Medulla oblongata (tissue), 1 donor: Measurements from ENCODE around the gene GPD1L.
"Not testable (repeated sequence)": the region's sequence is repeated elsewhere in the genome, so short reads cannot be mapped to it uniquely, and the experiment has no call there.

Experiments used
- DNase-seq: peaks from one replicate; pipeline ENCODE4 v3.0.0-alpha.2; 2015; ENCODE audit errors: extremely low spot score

GPD1L gene

DNA sequence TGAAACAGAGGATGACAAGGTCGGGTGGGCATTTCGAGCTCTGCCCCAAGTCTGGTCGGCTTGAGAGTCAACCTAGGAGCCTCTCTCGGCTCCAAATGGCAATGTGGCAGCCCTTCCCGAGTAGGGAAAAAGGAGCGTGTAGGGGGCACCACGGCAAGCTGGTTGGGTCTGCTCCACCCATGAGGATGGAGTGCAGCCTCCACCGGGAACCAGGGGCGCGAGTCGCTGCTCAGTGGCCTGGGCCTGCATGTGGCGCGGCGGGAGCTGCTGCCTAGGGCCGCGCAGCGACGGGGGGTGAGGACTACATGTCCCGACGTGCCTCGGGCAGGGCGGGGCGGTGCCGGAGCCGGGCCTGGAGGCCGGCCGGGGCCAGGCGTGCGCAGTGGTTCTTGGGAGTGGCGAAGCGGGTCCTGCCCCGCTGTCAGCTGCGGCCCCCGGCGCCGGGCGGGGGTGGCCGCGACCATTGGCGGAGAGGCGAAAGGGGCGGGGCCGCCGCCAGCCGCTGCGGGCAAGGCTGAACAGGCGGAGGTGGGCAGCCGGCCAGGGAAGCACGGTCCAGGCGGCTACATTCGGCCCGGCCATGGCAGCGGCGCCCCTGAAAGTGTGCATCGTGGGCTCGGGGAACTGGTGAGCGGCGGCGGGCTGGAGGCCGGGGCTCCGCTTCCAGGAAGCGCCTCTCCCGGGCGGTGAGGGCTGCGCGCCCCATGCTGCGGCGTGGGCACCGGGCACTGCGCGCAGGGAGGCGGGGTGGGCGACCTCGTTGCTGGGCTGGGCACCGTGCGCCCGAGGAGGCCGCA is at the start of gene GPD1L:
TSS of gene GPD1L (plus strand) at position 489 of the 797 bp plus-strand sequence. CDS start at position 581, 92 bp downstream.
- peak; percentile 98 for DNase-seq

DNA sequence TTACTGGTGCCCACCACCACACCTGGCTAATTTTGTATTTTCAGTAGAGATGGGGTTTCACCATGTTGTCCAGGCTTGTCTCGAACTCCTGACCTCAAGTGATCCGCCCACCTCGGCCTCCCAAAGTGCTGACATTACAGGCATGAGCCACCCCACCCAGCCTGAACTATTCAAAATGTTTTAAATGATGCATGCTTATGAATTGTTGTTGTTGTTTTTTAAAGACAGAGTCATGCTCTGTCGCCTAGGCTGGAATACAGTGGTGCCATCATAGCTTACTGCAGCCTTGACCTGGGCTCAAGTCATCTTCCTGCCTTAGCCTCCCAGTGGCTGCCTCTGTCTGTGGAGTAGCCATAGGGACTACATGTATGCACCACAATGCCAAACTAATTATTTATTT is 48.0 kb upstream of the GPD1L start:
- not testable (repeated sequence) for DNase-seq

DNA sequence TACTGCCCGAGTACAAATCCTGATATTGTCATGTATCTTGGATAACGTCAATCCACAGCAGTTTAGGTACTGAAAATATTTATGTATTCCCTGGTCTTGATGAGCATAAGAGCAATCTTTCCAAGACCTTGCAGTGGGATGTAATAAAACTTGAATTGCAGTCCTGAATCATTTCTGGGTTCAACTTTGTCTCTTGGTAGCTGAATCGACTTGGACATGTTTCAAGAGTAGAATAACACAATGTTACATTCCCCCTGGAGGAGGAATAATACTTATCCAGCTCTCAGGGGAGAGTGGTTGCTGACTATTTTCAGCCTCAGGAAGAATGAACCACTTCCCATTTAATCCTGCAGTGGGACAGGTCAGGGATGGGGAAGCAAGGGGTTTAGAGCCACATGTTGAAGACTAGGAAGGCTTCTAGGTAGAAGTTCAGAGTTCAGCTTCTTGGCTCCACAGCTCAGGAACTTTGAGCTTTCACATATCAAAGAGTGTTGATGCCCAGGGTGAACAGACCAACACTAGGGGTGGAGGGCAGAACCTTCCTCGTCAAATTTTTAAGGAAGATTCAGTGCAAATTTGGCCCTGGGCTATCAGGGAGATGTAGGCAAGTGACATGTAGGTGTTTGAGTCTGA is 43.4 kb upstream of the GPD1L start:
- DNase-seq, result no peak

DNA sequence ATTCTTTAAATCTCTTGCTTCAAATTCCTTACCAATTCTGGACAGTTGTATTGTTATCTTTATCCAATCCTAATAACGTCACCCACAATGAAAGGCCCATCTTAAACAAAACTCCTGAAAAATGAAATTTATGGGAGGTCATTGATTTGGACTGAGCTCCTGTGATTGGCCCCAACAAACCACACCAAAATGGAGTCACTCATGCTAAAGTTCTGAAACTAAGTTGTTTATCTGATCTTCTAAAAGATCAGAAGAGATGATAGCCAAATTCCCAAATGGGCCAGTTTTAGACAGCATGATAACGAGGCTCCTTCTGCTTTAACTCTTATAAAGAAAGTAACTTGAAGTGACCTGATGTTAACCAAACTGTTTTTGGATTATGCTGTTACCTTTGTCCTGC is 39.7 kb upstream of the GPD1L start:
- no peak for DNase-seq

GRCh38 chr3:32074194-32074593 is 32.2 kb upstream of the GPD1L start:
- DNase-seq, result not testable (repeated sequence)

DNA sequence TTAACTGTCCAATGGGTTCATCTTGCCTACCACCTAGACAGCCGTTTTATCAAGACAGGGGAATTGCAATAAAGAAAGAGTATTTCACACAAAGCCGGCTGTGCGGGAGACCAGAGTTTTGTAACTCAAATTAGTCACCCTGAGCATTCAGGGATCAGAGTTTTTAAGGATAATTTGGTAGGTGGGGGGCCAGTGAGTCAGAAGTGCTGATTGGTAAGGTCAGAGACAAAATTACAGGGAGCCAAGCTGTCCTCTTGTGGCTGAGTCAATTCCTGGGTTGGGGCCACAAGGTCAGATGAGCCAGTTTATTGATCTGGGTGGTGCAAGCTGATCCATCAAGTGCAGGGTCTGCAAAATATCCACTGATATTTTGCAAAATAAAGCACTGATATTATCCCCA is 29.9 kb upstream of the GPD1L start:
- no peak for DNase-seq

GRCh38 chr3:32077260-32078084 is 28.9 kb upstream of the GPD1L start:
- no peak for DNase-seq

DNA sequence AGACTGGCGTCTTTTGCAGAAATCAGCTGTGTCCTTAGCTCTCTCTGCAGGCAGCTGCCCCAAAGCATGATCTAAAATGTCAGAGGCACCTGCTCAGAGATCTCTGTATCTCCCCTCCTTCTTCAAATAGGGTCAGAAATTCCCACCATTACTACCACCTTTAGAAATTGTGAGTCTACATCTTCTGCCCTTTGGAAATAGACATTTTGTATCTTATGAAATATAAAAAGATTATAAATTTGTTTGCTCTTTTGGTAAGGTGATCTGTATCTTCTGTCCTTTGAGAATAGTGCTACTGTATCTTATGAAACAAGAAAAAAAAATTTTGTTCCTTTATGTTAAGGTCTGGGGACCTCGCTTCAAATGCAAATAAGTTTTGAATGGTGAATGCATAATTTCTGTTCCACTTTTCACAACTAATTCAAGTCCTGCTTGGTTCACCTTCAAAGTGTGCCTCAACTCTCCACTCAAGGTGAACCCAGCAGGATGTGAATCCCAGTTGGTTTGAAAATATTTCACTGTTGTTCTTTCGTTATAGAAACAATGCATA is 28.3 kb upstream of the GPD1L start:
- DNase-seq, result no peak

DNA sequence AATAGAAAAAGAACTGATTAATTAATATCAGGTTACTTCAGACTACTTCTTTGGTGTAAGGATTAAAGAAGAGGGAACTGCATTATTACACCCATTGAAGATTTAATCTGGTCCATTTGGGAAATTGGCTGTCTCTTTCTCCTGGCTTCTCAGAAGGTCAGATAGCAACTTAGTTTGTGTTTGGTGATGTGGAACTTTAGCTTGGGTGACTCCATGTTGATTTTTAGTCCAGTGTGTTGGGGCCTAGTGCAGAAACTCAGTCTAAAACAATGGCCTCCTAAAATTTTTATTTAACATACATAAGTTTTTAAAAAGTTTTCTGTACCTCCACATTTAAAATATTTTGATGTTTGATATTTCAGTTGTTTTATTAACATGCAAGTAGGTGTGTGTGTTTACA is 27.6 kb upstream of the GPD1L start:
- no peak for DNase-seq

GRCh38 chr3:32082721-32083120 is 23.7 kb upstream of the GPD1L start:
- peak; percentile 41 for DNase-seq

- no peak for DNase-seq
Measured at GRCh38 chr3:32083702-32084270, 22.6 kb upstream of the GPD1L start.

DNA sequence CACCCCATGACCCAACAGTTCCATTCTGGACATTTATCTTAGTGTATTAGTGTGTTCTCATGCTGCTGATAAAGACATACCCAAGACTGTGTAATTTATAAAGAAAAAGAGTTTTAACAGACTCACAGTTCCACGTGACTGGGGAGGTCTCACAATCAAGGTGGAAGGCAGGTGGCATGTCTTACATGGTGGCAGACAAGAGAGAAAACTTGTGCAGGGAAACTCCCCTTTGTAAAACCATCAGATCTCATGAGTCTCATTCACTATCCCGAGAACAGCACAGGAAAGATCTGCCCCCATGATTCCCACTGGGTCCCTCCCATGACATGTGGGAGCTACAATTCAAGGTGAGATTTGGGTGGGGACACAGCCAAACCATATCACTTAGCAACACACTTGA is 21.6 kb upstream of the GPD1L start:
- DNase-seq, result no peak

- no peak for DNase-seq
Measured at GRCh38 chr3:32086464-32086863, 20.0 kb upstream of the GPD1L start.

DNA sequence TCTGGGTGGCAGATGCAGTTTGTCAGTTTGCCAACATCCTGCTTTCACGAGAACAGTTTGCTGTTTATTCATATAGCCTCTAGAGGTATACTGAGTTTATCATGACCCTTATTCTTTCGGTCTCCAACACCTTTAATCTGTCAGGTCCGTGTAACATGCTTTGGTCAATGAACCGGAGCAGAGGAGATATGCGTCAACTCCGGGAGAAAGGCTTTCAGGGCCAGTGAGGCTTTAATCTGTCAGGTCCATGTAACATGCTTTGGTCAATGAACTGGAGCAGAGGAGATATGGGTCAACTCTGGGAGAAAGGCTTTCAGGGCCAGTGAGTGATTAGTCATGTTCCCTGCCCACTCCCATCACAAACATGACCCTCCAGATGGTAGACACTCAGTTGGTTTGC is 16.9 kb upstream of the GPD1L start:
- DNase-seq, result no peak

DNA sequence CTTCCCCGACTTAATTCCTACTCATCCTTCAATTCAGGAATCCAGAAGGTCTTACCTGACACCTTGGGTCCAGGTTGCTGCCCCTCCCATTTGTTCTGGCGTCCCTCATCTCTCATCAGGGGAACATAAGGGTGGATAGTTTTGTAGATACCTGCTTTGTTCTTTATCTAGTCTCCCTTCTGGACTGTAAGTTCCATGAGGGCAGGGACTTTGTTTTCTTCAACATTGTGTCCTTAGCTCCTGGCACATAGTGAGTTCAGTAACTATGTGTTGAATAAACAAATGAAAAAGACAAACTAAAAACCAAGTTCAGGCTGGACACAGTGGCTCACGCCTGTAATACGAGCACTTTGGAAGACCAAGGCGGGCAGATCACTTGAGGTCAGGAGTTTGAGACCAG is 13.2 kb upstream of the GPD1L start:
- no peak for DNase-seq

DNA sequence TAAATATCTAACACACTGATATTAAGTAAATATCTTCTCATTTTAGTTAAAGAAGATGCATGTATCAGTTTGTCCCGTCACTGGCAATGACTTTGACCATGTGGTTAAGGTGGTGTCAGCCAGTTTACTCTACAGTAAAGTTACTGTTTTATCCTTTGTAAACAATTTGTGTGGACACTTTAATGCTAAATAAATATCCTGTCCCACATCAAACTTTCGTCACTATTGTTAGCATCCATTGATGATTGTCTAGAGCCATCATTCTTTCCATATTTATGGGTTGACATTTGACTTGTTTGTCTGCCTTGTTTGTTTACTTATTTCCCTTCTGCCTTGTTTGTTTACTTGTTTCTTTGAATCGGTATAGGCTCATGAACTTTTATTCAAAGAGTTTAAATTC is 11.0 kb upstream of the GPD1L start:
- no peak for DNase-seq

DNA sequence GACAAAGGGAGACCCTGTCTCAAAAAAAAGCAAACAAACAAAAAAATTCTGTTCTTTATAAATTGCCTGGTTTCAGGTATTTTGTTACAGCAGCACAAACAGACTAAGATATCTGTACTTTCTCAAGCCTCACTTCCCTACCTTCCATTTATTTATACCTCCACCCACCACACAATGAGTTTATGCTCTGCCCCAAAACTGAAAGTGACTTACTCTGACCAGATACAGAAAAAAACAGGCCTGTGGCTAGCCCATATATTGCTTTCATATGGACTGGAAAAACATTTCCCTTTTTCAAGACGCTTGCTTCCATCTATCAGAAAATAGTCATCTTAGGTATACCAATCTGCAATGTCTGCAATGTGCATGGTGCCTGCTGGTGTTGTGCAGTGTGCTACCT is 8.7 kb upstream of the GPD1L start:
- DNase-seq, result no peak

DNA sequence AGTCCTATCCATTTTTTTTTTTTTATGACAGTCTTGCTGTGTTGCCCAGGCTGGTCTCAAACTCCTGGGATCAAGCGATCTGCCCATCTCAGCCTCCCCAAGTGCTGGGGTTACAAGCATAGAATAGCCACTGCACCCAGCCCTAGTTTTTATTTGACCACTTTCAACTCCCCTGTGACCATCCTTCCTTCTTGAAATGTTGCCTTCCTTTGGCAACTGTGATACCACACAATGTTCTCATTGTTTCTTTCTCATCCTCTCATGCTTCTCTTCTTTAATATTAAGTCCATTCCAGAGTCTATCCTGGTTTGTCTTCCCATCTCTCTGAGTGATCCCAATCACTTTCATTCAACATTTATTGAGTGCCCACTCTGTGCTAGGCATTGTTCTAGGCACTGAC is 7.9 kb upstream of the GPD1L start:
- no peak for DNase-seq

- DNase-seq, result no peak
Measured at GRCh38 chr3:32100465-32100864, 6.0 kb upstream of the GPD1L start.

- no peak for DNase-seq
Measured at GRCh38 chr3:32102289-32102688, 4.1 kb upstream of the GPD1L start.

DNA sequence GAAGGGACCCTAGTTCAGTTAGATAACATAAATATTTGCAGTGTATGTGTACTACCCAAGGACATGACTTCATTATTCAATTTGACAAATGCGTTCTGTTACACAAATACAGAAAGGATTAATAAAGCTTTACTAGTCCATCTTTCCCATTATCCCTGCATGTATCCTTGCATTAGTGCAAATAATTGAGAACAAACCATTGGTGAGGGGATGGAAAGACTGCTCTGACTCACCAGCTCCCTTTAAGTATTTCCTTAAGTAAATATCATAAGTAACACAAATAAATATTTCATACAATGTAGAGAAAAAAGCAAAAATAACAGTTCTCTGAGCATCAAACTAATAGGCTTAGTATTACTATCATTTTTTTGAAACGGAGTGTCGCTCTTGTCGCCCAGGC is 1.9 kb upstream of the GPD1L start:
- no peak for DNase-seq
